Calu3 (cell line): ENCODE data around the gene LOXL3. TPM values are rescaled to one million over a fixed set of nuclear protein-coding genes. Genes with fewer than 3 reads are reported as not detected.
A peak's percentile ranks its signal among the peaks of the same experiment; 100 is the strongest.

Source experiments
- BruUV-seq: library from RNA; stranded (reverse); fragments of 400-500 nt; replicated peaks from 2 replicates; lab custom pipeline; 2021; lab: Mats Ljungman, UMichigan
- CTCF ChIA-PET: fragments of 300-600 bp; sonication (Branson Sonifier 250); formaldehyde crosslinking; loops from one replicate; lab custom pipeline; 2022; ENCODE audit warnings: antibody characterized with exemption; lab: Charles Lee
- DNase-seq: peaks from one replicate; pipeline ENCODE4 v3.0.0; 2022
- H3K27ac Mint-ChIP-seq: one replicate; pipeline ENCODE4 v1.8.0; 2022; ENCODE audit warnings: mixed read lengths; ENCODE audit not compliant: unreplicated experiment
- H3K27me3 Mint-ChIP-seq: one replicate; pipeline ENCODE4 v1.8.0; 2022; ENCODE audit warnings: mixed read lengths; ENCODE audit not compliant: unreplicated experiment
- H3K36me3 Mint-ChIP-seq: one replicate; pipeline ENCODE4 v1.8.0; 2022; ENCODE audit warnings: mild to moderate bottlenecking, moderate library complexity, mixed read lengths; ENCODE audit not compliant: insufficient read depth, unreplicated experiment
- H3K4me1 Mint-ChIP-seq: one replicate; pipeline ENCODE4 v1.8.0; 2022; ENCODE audit warnings: mild to moderate bottlenecking, low read depth, mixed read lengths; ENCODE audit not compliant: unreplicated experiment
- H3K4me3 Mint-ChIP-seq: one replicate; pipeline ENCODE4 v1.8.0; 2022; ENCODE audit warnings: mild to moderate bottlenecking, low read depth, moderate library complexity, mixed read lengths; ENCODE audit not compliant: unreplicated experiment
- H3K9me3 Mint-ChIP-seq: one replicate; pipeline ENCODE4 v1.8.0; 2022; ENCODE audit warnings: low read depth, mixed read lengths; ENCODE audit not compliant: unreplicated experiment
- CTCF ChIP-seq: fragments of 200-600 bp; IDR thresholded peaks from one replicate; pipeline ENCODE4 v1.8.0; 2022; ENCODE audit warnings: antibody characterized with exemption; ENCODE audit not compliant: unreplicated experiment
- intact Hi-C: fragments of 100-400 bp; cut with micrococcal nuclease; formaldehyde crosslinking; loops from one replicate; pipeline ENCODE4 v1.10.0; 2022; ENCODE audit not compliant: unreplicated experiment
- total RNA-seq: library from RNA; stranded (reverse); gene quantifications from 2 replicates; pipeline ENCODE4 v1.2.3, GENCODE V29; 2022

LOXL3 gene
- total RNA-seq, 1 experiment from 2014 or later, result 1.2 TPM

DNA sequence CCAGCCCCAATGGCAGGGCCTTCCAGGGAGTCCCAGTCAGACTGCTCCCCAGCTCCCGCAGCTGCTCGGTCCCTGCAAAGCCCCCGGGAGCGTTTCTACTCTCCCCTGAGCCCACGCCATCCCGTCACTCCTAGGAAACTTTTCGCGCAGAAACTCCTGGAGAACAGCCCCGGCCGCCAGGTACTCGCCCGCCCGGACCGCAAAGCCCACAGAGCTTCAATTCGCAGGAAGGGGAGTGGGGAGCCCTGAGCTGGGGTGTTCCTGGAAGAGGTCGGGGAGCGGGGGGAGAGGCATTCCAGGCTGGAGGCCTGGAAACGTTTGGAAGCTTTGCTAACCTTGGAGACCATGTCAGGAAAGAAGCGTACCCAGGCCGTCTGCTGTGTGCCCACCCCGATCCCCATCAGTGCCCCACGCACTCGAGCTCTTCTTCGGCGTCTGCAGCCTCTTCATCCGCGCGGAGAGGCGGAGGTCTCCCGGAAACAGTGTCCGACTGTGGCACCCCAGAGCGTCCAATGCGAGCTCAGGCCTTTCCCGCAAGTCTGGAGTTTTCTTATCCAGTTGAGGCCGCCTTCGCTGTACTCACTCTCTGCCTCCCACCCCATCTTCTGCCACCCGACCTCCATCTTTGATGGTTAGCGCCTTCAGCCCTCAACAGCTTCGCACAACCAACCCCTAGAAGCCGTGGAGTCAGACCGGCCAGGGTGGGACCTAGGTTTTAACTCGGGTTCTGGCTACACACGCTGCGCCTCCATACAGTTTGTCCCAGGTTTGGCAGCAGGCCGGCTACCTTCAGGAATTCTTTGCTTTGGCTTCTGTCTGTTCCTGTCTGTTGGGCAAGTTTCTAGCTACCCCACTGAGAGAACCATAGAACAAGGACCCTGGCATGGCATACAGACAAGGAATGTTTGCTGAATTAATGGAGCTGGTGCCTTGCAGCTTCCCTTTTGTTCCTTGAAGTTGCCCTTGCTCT lies 50.0 kb downstream of the LOXL3 start:
- Mint-ChIP-seq H3K27me3 (peaks cover 6% of the 10 kb centered on the region), H3K4me3 (peak overlapping the region; percentile 84), H3K36me3 (peaks cover 64% of the 10 kb centered on the region), H3K27ac (peak overlapping the region; percentile 27), H3K9me3 (no peaks in the 10 kb centered on the region), H3K4me1 (peaks cover 42% of the 10 kb centered on the region)
- CTCF ChIA-PET, result no interaction called here
- intact Hi-C loops, result no loop called here
- DNase-seq, result no peak
- BruUV-seq, result no TSS peak
- no peak for TF ChIP-seq CTCF

DNA sequence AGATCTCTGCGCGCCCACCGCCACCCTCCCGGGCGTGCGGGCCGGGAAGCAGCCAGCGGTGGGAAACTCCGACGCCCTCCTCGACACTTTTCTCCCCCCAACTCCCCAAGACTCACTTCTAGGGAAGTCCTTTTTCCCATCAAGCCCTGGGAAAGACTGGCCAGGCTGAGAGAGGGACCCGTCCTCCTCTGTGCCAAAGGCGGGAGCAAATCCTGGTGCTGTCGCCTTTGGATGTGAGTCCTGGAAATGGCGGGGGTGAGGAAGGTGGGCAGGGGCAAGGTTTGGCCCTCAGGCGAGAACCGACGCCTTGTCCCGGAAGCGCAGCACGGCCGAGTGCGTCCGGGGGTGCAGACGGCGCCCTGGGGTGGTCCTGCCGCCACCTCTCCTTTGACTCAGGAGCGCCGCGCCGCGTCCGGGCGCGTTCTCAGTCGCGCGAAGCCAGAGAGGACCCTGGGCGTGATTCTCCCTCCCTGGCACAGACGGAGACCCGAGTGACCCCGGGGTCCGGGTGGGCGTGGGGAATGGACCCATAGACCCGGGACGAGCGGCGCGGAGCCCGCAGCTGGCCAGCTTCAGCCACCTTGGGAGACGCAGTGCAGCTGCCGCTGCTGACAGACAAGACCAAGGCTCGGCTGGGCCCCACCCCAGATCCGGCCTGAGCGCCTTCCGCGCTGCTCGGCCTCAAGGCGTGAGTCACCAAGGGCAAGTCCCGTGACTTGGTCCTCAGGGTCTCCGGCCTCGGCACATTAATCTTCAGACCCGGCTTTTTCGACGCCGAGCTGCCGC lies 50.8 kb downstream of the LOXL3 start:
- no peaks in the 10 kb centered on the region for H3K9me3 Mint-ChIP-seq
- H3K36me3 Mint-ChIP-seq, result peaks cover 68% of the 10 kb centered on the region
- no peak for TF ChIP-seq CTCF
- CTCF ChIA-PET, result no interaction called here
- BruUV-seq, result no TSS peak
- intact Hi-C loops, result no loop called here
- peaks cover 43% of the 10 kb centered on the region for H3K4me1 Mint-ChIP-seq
- DNase-seq, result peak; percentile 80
- peak overlapping the region; percentile 27 for H3K27ac Mint-ChIP-seq
- H3K4me3 Mint-ChIP-seq, result peak overlapping the region; percentile 84
- peaks cover 12% of the 10 kb centered on the region for H3K27me3 Mint-ChIP-seq

- intact Hi-C loops, result no loop called here
- H3K4me3 Mint-ChIP-seq, result peak overlapping the region; percentile 84
- H3K27ac Mint-ChIP-seq, result peak overlapping the region; percentile 13
- peak; percentile 35 for DNase-seq
- BruUV-seq, result no TSS peak
- peaks cover 15% of the 10 kb centered on the region for H3K27me3 Mint-ChIP-seq
- CTCF ChIA-PET, result no interaction called here
- no peaks in the 10 kb centered on the region for H3K9me3 Mint-ChIP-seq
- peaks cover 43% of the 10 kb centered on the region for H3K4me1 Mint-ChIP-seq
- TF ChIP-seq CTCF, result no peak
- peaks cover 67% of the 10 kb centered on the region for H3K36me3 Mint-ChIP-seq
Observed at GRCh38 chr2:74502147-74502719, 51.5 kb downstream of the LOXL3 start.

- CTCF ChIA-PET, result interaction anchor here (0.5 to 1.0 kb wide), 3 partner anchors 14 to 597 kb away, joined by 3 to 4 read pairs (median 3); no protein-coding TSS in a partner anchor
- no peak for TF ChIP-seq CTCF
- intact Hi-C loops, result no loop called here
- DNase-seq, result no peak
- peaks cover 15% of the 10 kb centered on the region for H3K27me3 Mint-ChIP-seq
- H3K36me3 Mint-ChIP-seq, result peaks cover 60% of the 10 kb centered on the region
- H3K4me3 Mint-ChIP-seq, result peak overlapping the region; percentile 84
- no TSS peak for BruUV-seq
- no peak overlapping the region for H3K27ac Mint-ChIP-seq
- peaks cover 43% of the 10 kb centered on the region for H3K4me1 Mint-ChIP-seq
- no peaks in the 10 kb centered on the region for H3K9me3 Mint-ChIP-seq
Observed at GRCh38 chr2:74501335-74502071, 52.2 kb downstream of the LOXL3 start.
